ENCODE data around the gene TKTL1.

Gene TKTL1

GRCh38 chrX:154354516-154354915 is 58.9 kb downstream of the TKTL1 start:
- DNase-seq (ENCODE audit: low read depth) = no peak
- no peak for TF ChIP-seq CTCF (IDR thresholded peaks at IDR 0.05; ENCODE audit: insufficient read depth, low read depth, low read length, missing control alignments)
- no peak overlapping the region for H3K4me3 ChIP-seq (ENCODE audit: low read length)

GRCh38 chrX:154355094-154355775 is 59.6 kb downstream of the TKTL1 start:
- TF ChIP-seq CTCF (IDR thresholded peaks at IDR 0.05; ENCODE audit: insufficient read depth, low read depth, low read length, missing control alignments) = no peak
- no peak for DNase-seq (ENCODE audit: low read depth)
- H3K4me3 ChIP-seq (ENCODE audit: low read length) = no peak overlapping the region

- DNase-seq (ENCODE audit: low read depth) = no peak
- H3K4me3 ChIP-seq (ENCODE audit: low read length) = no peak overlapping the region
- TF ChIP-seq CTCF (IDR thresholded peaks at IDR 0.05; ENCODE audit: insufficient read depth, low read depth, low read length, missing control alignments) = no peak
Measured at GRCh38 chrX:154355776-154356140, 60.2 kb downstream of the TKTL1 start.

GRCh38 chrX:154356596-154356995 is 61.0 kb downstream of the TKTL1 start:
- no peak overlapping the region for H3K4me3 ChIP-seq (ENCODE audit: low read length)
- no peak for DNase-seq (ENCODE audit: low read depth)
- no peak for TF ChIP-seq CTCF (IDR thresholded peaks at IDR 0.05; ENCODE audit: insufficient read depth, low read depth, low read length, missing control alignments)

GRCh38 chrX:154357205-154357604 is 61.6 kb downstream of the TKTL1 start:
- no peak for TF ChIP-seq CTCF (IDR thresholded peaks at IDR 0.05; ENCODE audit: insufficient read depth, low read depth, low read length, missing control alignments)
- DNase-seq (ENCODE audit: low read depth) = no peak
- no peak overlapping the region for H3K4me3 ChIP-seq (ENCODE audit: low read length)

GRCh38 chrX:154358011-154358410 is 62.4 kb downstream of the TKTL1 start:
- no peak overlapping the region for H3K4me3 ChIP-seq (ENCODE audit: low read length)
- no peak for TF ChIP-seq CTCF (IDR thresholded peaks at IDR 0.05; ENCODE audit: insufficient read depth, low read depth, low read length, missing control alignments)
- no peak for DNase-seq (ENCODE audit: low read depth)

GRCh38 chrX:154358829-154359228 is 63.2 kb downstream of the TKTL1 start:
- TF ChIP-seq CTCF (IDR thresholded peaks at IDR 0.05; ENCODE audit: insufficient read depth, low read depth, low read length, missing control alignments) = no peak
- H3K4me3 ChIP-seq (ENCODE audit: low read length) = no peak overlapping the region
- no peak for DNase-seq (ENCODE audit: low read depth)

Data from epithelial cell of esophagus (primary cell).